Loucy (cell line): ENCODE measurements around the gene C16orf90.

Experiments
- CTCF ChIP-seq: fragments of 200-600 bp; sonication (generic); conservative IDR thresholded peaks from 2 replicates; pipeline ENCODE4 v1.5.1; 2014; ENCODE audit warnings: mild to moderate bottlenecking, antibody characterized with exemption, low read length
- EZH2phosphoT487 ChIP-seq: fragments of 200-600 bp; IDR thresholded peaks from 2 replicates; pipeline ENCODE4 v1.6.1; 2018; ENCODE audit warnings: antibody characterized with exemption, mild to moderate bottlenecking, moderate library complexity, borderline replicate concordance

DNA sequence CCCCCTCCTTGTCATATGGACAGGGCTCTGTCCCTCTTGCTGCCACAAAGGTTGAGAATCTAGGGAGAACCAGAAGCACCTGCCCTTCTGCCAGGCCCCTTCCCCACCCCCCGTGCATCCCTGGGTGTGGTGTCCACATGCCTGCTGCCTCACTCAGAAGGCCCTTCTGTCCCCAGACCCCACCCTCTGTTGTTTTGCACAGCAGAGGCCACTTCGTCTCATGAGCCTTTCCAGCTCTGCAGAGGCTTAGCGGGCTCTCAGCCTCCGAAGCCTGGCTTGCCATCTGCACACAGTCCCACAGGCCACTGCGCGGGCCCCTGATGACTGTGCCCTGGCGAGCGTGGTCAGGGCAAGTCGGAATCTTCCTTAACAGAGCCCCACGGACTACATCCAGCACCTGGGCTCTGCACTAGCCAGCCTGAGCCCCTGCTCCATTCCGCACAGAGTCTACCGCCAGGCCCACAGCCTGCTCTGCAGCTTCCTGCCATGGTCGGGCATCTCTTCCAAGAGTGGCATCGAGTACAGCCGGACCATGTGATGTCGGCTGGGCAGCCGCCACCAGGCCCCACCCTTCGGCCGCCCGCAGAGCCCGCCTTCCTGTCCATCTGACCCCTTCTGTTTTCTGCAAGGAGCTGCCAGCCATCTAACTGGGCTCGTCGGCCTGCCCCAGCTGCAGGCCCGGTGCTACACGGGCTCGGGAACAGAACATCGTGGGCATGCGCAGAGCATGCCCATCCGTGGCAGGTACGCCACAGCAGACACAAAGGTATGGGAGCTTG lies 10.8 kb downstream of the C16orf90 start:
- TF ChIP-seq CTCF = no peak
- no peak for TF ChIP-seq EZH2phosphoT487
